Esophagus muscularis mucosa (tissue), 4 donors: Measurements from ENCODE around the gene FOXL2NB. TPM values are rescaled to one million over a fixed set of nuclear protein-coding genes. Genes with fewer than 3 reads are reported as not detected.

ENCODE experiments used
- DNase-seq: peaks from one replicate; pipeline ENCODE4 v3.0.0-alpha.2; 2017; ENCODE audit errors: extremely low spot score
- H3K27ac ChIP-seq, 4 donors: fragments of 200-600 bp; sonication (generic); replicated peaks in 1 of 4; 1 replicate in 3 of 4; 2 replicates in 1 of 4; pipeline ENCODE4 v1.5.1; 2016 to 2019; ENCODE audit warnings: mild to moderate bottlenecking in 1 of 4
- H3K27me3 ChIP-seq, 4 donors: fragments of 200-600 bp; sonication (generic); one replicate each; pipeline versions ENCODE4 v1.5.1 to v1.6.0; 2016 to 2019
- H3K36me3 ChIP-seq, 4 donors: fragments of 200-600 bp; sonication (generic); one replicate each; pipeline ENCODE4 v1.5.1; 2016 to 2019
- H3K4me1 ChIP-seq, 4 donors: fragments of 200-600 bp; sonication (generic); one replicate each; pipeline ENCODE4 v1.5.1; 2016 to 2019
- H3K4me3 ChIP-seq, 4 donors: fragments of 200-600 bp; sonication (generic); 1 replicate in 2 of 4; 2 replicates in 2 of 4; pipeline ENCODE4 v1.5.1; 2016 to 2019; ENCODE audit warnings: mild to moderate bottlenecking in 4 of 4, moderate library complexity in 1 of 4
- H3K9me3 ChIP-seq, 4 donors: fragments of 200-600 bp; sonication (generic); 1 replicate in 3 of 4; 2 replicates in 1 of 4; pipeline ENCODE4 v1.5.1; 2016 to 2019
- CTCF ChIP-seq, 3 experiments: fragments of 200-600 bp in 2 of 3; fragments of 450-650 bp in 1 of 3; sonication (generic) in 2 of 3; IDR thresholded peaks; one replicate each; pipeline ENCODE4 v1.5.1; 2017 to 2019; ENCODE audit warnings: antibody characterized with exemption in 3 of 3, mild to moderate bottlenecking in 2 of 3, moderate library complexity in 1 of 3
- EP300 ChIP-seq: sonication (generic); formaldehyde crosslinking; IDR thresholded peaks from one replicate; pipeline ENCODE4 v1.6.1; 2017; ENCODE audit warnings: antibody characterized with exemption
- POLR2A ChIP-seq: fragments of 450-650 bp; IDR thresholded peaks from one replicate; pipeline ENCODE4 v1.6.1; 2017; ENCODE audit warnings: antibody characterized with exemption, moderate library complexity, mild to moderate bottlenecking, low read depth
- POLR2AphosphoS5 ChIP-seq, 2 donors: sonication (generic); formaldehyde crosslinking; IDR thresholded peaks; one replicate each; pipeline ENCODE4 v1.6.1; 2017; ENCODE audit warnings: antibody characterized with exemption in 2 of 2
- WGBS: methylation state at CpG from one replicate; pipeline ENCODE4 v1.1.5; 2018; 5-methylcytosine and 5-hydroxymethylcytosine counted together
- intact Hi-C: fragments of 100-400 bp; cut with DNase I; formaldehyde crosslinking; loops from one replicate; pipeline ENCODE4 v1.15.1; 2023
- total RNA-seq, 4 donors: library from RNA; depleted of rRNA; stranded (reverse); fragments of >200 nt; gene quantifications; one replicate each; pipeline versions ENCODE4 v1.1.0 to v1.2.1, GENCODE V29; 2016

Gene FOXL2NB
- total RNA-seq, 4 donors from 2014 or later = not detected

- no peaks in the 10 kb centered on the region for H3K36me3 ChIP-seq
- H3K27me3 ChIP-seq = peaks cover 15 to 100% (median 94%) of the 10 kb centered on the region in 4 donors
- WGBS = 5% methylated on average over 39 of the region's 80 CpGs
- no peak for DNase-seq
- H3K9me3 ChIP-seq = no peaks in the 10 kb centered on the region
- TF ChIP-seq POLR2AphosphoS5 (IDR thresholded peaks at IDR 0.05) (no peak), CTCF (IDR thresholded peaks at IDR 0.05) (no peak)
- no peak overlapping the region for H3K27ac ChIP-seq
- peaks cover 41 to 50% (median 47%) of the 10 kb centered on the region in 4 donors for H3K4me1 ChIP-seq
- intact Hi-C loops = no loop called here
- H3K4me3 ChIP-seq = peak overlapping the region; percentile 22 to 61 (median 55)
These were observed 1.9 kb upstream of the FOXL2NB start for GRCh38 chr3:138944929-138945708.

- Histone ChIP-seq H3K9me3 (no peaks in the 10 kb centered on the region), H3K4me3 (peak overlapping the region; percentile 49 to 61 (median 55)), H3K27ac (no peak overlapping the region), H3K36me3 (no peaks in the 10 kb centered on the region), H3K4me1 (peaks cover 46 to 57% (median 52%) of the 10 kb centered on the region in 4 donors), H3K27me3 (peaks cover 15 to 100% (median 94%) of the 10 kb centered on the region in 4 donors)
- WGBS = 10% methylated on average over 2 of the region's 120 CpGs
- intact Hi-C loops = no loop called here
- TF ChIP-seq EP300 (no peak), POLR2A (no peak), CTCF (IDR thresholded peaks at IDR 0.05) (no peak), POLR2AphosphoS5 (IDR thresholded peaks at IDR 0.05) (no peak)
- no peak for DNase-seq
These were observed 1.0 kb upstream of the FOXL2NB start for GRCh38 chr3:138945709-138946662.

- WGBS = 40% methylated on average over 21 of the region's 21 CpGs
- no peak for TF ChIP-seq EP300
- no peak for TF ChIP-seq POLR2AphosphoS5 (IDR thresholded peaks at IDR 0.05)
- no peak for TF ChIP-seq CTCF (IDR thresholded peaks at IDR 0.05)
- no peak for TF ChIP-seq POLR2A
- Histone ChIP-seq H3K9me3 (no peaks in the 10 kb centered on the region), H3K4me1 (peaks cover 46 to 57% (median 52%) of the 10 kb centered on the region in 4 donors), H3K27me3 (peaks cover 15 to 100% (median 86%) of the 10 kb centered on the region in 4 donors), H3K4me3 (peak overlapping the region; percentile 49 to 61 (median 55)), H3K36me3 (no peaks in the 10 kb centered on the region), H3K27ac (no peak overlapping the region)
- DNase-seq = no peak
- intact Hi-C loops = no loop called here
These were observed 591 bp downstream of the FOXL2NB start for GRCh38 chr3:138947495-138948121.

- no peaks in the 10 kb centered on the region for H3K36me3 ChIP-seq
- H3K9me3 ChIP-seq = no peaks in the 10 kb centered on the region
- peaks cover 7 to 100% (median 77%) of the 10 kb centered on the region in 4 donors for H3K27me3 ChIP-seq
- H3K4me3 ChIP-seq = no peak overlapping the region
- intact Hi-C loops = no loop called here
- TF ChIP-seq POLR2A = no peak
- no peak for TF ChIP-seq POLR2AphosphoS5 (IDR thresholded peaks at IDR 0.05)
- TF ChIP-seq EP300 = no peak
- TF ChIP-seq CTCF (IDR thresholded peaks at IDR 0.05) = no peak
- no peak for DNase-seq
- WGBS = 72% methylated on average over 3 of the region's 3 CpGs
- H3K4me1 ChIP-seq = peaks cover 46 to 57% (median 52%) of the 10 kb centered on the region in 4 donors
- H3K27ac ChIP-seq = no peak overlapping the region
These were observed 1.5 kb downstream of the FOXL2NB start for GRCh38 chr3:138948371-138949001.
